ENCODE measurements around the gene ZNF770.

The ZNF770 gene, protein sequence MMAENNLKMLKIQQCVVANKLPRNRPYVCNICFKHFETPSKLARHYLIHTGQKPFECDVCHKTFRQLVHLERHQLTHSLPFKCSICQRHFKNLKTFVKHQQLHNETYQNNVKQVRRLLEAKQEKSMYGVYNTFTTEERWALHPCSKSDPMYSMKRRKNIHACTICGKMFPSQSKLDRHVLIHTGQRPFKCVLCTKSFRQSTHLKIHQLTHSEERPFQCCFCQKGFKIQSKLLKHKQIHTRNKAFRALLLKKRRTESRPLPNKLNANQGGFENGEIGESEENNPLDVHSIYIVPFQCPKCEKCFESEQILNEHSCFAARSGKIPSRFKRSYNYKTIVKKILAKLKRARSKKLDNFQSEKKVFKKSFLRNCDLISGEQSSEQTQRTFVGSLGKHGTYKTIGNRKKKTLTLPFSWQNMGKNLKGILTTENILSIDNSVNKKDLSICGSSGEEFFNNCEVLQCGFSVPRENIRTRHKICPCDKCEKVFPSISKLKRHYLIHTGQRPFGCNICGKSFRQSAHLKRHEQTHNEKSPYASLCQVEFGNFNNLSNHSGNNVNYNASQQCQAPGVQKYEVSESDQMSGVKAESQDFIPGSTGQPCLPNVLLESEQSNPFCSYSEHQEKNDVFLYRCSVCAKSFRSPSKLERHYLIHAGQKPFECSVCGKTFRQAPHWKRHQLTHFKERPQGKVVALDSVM
- long read RNA-seq, full-length matches to known transcripts, result 83 of 88 reads
- long read RNA-seq, partial matches to known transcripts, result 2 of 88 reads
- long read RNA-seq, other reads (novel, unspliced or antisense), result 3 of 88 reads

DNA sequence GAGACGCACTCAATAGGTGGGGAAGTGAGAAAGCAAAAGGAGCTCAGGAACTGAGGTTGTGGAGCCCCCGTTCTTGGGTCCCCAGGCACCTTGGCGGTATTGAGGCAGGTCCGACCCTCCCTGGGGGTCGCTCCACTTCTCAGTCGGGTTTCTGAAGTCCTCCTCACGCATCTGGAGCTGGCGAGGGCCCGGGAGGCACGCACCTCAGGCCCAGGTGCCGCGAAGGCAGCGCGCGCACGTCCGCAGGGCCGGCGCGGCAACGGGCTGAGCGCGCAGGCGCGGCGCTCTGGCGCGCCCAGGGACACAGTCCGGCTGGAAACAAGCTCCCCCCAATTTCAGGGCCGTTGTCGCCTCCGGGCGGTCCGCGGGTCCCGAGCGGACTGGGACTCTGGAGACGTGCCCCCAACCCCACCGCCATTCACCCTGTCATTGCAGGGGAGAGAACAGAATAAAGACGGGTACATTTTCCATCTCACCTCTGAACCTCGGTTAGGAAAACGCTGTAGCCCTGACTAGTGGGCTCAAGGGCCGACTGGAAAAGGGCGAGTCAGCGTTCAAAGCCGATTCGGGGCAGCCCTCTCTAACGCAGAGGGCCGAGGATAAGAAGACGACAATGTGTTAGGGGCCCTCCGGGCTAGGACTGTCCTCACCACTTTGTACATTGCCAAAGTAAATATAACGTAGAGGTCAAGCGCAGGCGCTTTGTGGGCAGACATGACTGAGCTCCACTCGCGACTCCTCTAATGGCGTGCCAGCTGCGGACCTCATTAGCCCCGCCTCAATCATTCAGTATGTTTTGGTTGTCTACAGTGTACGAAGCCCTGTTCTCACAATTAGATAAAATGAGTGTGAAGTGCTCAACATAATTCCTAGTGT is at the start of gene ZNF770:
Gene ZNF770 (minus strand): TSS at position 261 of the 876 bp plus-strand sequence. CDS start 4,853 bp downstream, outside the sequence.
- Histone ChIP-seq H3K4me3 (replicated peaks; ENCODE audit: insufficient read depth, low read length) (peak within 1 kb of the TSS; percentile 62), H3K27ac (replicated peaks) (peak within 1 kb of the TSS; percentile 96), H3K27me3 (ENCODE audit: insufficient read depth, poor library complexity, severe bottlenecking) (no peaks in the 10 kb centered on the region)
- TF ChIP-seq, protein P1, sequence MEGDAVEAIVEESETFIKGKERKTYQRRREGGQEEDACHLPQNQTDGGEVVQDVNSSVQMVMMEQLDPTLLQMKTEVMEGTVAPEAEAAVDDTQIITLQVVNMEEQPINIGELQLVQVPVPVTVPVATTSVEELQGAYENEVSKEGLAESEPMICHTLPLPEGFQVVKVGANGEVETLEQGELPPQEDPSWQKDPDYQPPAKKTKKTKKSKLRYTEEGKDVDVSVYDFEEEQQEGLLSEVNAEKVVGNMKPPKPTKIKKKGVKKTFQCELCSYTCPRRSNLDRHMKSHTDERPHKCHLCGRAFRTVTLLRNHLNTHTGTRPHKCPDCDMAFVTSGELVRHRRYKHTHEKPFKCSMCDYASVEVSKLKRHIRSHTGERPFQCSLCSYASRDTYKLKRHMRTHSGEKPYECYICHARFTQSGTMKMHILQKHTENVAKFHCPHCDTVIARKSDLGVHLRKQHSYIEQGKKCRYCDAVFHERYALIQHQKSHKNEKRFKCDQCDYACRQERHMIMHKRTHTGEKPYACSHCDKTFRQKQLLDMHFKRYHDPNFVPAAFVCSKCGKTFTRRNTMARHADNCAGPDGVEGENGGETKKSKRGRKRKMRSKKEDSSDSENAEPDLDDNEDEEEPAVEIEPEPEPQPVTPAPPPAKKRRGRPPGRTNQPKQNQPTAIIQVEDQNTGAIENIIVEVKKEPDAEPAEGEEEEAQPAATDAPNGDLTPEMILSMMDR (IDR thresholded peaks at IDR 0.05; ENCODE audit: insufficient read depth, low read length), result no peak
- TF ChIP-seq POLR2AphosphoS5 (IDR thresholded peaks at IDR 0.05; ENCODE audit: low read depth) (peak; percentile 94; the same call in 1 of the 2 replicates), GABPA (IDR thresholded peaks at IDR 0.05; ENCODE audit: low read depth) (peak; percentile 86), SPI1 (IDR thresholded peaks at IDR 0.05; ENCODE audit: borderline replicate concordance, low read depth) (peak; percentile 66)
- TF ChIP-seq, protein P2, sequence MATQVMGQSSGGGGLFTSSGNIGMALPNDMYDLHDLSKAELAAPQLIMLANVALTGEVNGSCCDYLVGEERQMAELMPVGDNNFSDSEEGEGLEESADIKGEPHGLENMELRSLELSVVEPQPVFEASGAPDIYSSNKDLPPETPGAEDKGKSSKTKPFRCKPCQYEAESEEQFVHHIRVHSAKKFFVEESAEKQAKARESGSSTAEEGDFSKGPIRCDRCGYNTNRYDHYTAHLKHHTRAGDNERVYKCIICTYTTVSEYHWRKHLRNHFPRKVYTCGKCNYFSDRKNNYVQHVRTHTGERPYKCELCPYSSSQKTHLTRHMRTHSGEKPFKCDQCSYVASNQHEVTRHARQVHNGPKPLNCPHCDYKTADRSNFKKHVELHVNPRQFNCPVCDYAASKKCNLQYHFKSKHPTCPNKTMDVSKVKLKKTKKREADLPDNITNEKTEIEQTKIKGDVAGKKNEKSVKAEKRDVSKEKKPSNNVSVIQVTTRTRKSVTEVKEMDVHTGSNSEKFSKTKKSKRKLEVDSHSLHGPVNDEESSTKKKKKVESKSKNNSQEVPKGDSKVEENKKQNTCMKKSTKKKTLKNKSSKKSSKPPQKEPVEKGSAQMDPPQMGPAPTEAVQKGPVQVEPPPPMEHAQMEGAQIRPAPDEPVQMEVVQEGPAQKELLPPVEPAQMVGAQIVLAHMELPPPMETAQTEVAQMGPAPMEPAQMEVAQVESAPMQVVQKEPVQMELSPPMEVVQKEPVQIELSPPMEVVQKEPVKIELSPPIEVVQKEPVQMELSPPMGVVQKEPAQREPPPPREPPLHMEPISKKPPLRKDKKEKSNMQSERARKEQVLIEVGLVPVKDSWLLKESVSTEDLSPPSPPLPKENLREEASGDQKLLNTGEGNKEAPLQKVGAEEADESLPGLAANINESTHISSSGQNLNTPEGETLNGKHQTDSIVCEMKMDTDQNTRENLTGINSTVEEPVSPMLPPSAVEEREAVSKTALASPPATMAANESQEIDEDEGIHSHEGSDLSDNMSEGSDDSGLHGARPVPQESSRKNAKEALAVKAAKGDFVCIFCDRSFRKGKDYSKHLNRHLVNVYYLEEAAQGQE (IDR thresholded peaks at IDR 0.05; ENCODE audit: insufficient replicate concordance, low read depth), result peak; percentile 80
- peak; percentile 63 to 82 for DNase-seq (ENCODE audit: low read depth in 1 of 2, low spot score in 1 of 2)

DNA sequence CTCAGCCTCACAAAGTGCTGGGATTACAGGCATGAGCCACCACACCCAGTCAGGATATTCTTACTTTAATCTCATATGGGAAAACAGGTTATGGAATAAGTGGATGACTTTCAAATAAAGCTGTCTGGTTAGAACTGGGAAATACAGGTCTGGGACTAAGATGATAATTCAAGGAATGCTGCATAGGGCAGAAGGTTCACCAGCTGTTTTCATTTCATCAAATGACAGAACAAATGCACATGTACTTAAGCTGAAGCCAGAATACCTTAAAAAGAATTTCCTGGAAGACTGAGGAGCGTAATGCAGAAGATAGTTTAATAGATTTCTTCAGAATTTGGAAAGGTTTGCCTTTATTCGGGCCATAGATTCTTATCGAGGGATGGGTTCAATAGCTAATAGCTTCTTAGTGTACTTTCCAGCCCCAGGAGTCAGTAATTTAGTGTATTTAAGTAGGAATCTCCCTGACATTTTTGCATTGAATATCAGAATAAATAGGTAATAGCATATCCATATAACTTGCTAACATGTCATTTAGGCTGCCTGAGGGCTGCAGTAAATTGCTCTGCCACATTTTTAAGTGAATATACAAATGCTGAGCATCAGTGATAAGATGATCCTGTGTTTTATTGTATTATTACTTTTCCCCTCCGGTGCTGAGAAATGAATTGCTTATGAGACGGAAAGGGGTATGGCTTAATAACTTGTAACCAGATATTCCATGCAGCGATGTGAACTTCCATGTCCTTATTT is 40.3 kb upstream of the ZNF770 start:
- Histone ChIP-seq H3K4me3 (replicated peaks; ENCODE audit: insufficient read depth, low read length) (no peak overlapping the region), H3K27me3 (ENCODE audit: insufficient read depth, poor library complexity, severe bottlenecking) (no peaks in the 10 kb centered on the region), H3K27ac (replicated peaks) (no peak overlapping the region)
- no peak for DNase-seq (ENCODE audit: low read depth in 1 of 2, low spot score in 1 of 2)
- TF ChIP-seq, protein P1 (IDR thresholded peaks at IDR 0.05; ENCODE audit: insufficient read depth, low read length), result no peak
- TF ChIP-seq POLR2AphosphoS5 (IDR thresholded peaks at IDR 0.05; ENCODE audit: low read depth) (no peak), SPI1 (IDR thresholded peaks at IDR 0.05; ENCODE audit: borderline replicate concordance, low read depth) (no peak), GABPA (IDR thresholded peaks at IDR 0.05; ENCODE audit: low read depth) (no peak)
- TF ChIP-seq, protein P2 (IDR thresholded peaks at IDR 0.05; ENCODE audit: insufficient replicate concordance, low read depth), result no peak

DNA sequence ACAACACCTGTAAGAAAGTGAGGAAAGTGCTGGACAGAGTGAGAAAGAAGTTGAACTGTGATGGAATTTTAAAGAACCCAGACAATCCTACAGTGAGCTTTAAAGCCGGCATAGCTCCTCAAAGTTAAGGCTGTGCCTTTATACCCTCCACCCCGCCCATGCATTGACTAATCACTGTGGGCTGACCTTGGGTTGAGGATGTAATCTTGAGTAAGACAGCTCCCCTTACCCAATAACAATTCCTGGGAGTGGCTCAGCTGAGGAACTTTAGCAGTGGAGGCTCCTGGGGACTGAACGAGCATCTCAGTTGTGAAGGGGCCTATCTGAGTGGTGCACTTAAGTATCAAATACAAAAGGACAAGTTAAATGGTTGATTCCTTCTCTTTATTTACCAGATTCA is 35.7 kb upstream of the ZNF770 start:
- peak overlapping the region; percentile 63 for H3K27ac ChIP-seq (replicated peaks)
- no peaks in the 10 kb centered on the region for H3K27me3 ChIP-seq (ENCODE audit: insufficient read depth, poor library complexity, severe bottlenecking)
- TF ChIP-seq, protein P1 (IDR thresholded peaks at IDR 0.05; ENCODE audit: insufficient read depth, low read length), result no peak
- no peak overlapping the region for H3K4me3 ChIP-seq (replicated peaks; ENCODE audit: insufficient read depth, low read length)
- DNase-seq (ENCODE audit: low read depth in 1 of 2, low spot score in 1 of 2), result peak; percentile 65 to 92

Measured in HL-60 (cell line).